ENCODE results near the gene PEX3. TPM values are rescaled to one million over a fixed set of nuclear protein-coding genes. Genes with fewer than 3 reads are reported as not detected.

The PEX3 gene
- total and polyA plus RNA-seq, 2 donors (not counting 1 experiment from before 2014, with no cell fraction given), result 9.3 to 23.2 TPM

DNA sequence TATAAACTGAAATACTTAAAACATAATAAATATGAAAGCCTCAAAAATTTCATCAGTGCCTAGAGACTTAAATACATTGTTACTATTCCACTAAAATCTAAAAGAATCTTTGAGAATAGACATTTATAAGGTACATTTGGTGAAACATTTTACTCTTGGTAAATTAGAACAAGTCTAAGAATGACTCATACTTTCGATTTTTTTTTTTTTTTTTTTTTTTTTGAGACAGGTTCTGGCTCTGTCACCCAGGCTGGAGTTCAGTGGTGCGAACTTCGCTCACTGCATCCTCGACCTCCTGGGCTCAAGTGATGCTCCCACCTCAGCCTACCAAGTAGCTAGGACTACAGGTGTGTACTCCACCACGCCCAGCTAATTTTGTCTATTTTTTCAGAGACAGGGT lies 54.5 kb downstream of the PEX3 start:
- no peak overlapping the region for H3K27ac Mint-ChIP-seq
- POLR2A ChIA-PET, result no interaction called here
- H3K4me2 ChIP-seq (replicated peaks; ENCODE audit: low read depth, low read length, poor library complexity, severe bottlenecking), result no peak overlapping the region

DNA sequence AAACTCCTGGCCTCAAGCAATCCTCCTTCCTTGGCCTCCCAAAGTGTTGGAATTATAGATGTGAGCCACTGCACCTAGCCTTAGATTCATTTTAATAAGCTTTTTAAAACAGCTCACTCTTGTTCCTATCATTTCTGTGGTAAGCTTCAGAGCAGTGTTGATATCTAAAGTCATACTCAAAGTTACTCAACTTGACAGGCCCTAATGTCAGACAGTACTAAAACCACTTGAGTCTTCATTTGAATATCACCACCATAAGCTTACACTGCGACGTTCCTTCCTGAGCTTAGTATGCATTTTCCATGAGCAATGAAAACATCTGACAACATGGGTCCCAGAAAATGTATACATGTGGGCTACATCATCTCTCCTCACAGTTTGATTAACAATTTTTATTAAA lies 54.9 kb downstream of the PEX3 start:
- Histone ChIP-seq H3K79me2 (ENCODE audit: control insufficient read depth, insufficient read depth, low read length) (peaks cover under 1% of the 10 kb centered on the region), H3K9ac (ENCODE audit: low read length) (no peak overlapping the region), H4K20me1 (ENCODE audit: control insufficient read depth, insufficient read depth, low read length, poor library complexity, severe bottlenecking) (no peaks in the 10 kb centered on the region), H3K27me3 (replicated peaks in 1 of 4; ENCODE audit: control extremely low read depth in 1 of 4, control insufficient read depth in 3 of 4, insufficient read depth in 4 of 4, low read length in 3 of 4) (no peaks in the 10 kb centered on the region), H3K36me3 (replicated peaks in 1 of 2; ENCODE audit: control extremely low read depth in 1 of 2, control insufficient read depth in 1 of 2, extremely low read depth in 1 of 2, insufficient read depth in 2 of 2, low read length in 1 of 2) (peaks cover 0 to 7% of the 10 kb centered on the region in 2 experiments), H2AFZ (ENCODE audit: insufficient read depth, low read depth, low read length, poor library complexity, severe bottlenecking) (no peak overlapping the region), H3K9me3 (ENCODE audit: control extremely low read depth in 1 of 3, control insufficient read depth in 2 of 3, insufficient read depth in 1 of 3, low read length in 2 of 3) (no peaks in the 10 kb centered on the region), H3K27ac (ENCODE audit: low read length in 2 of 2) (no peak overlapping the region), H3K4me2 (replicated peaks; ENCODE audit: low read depth, low read length, poor library complexity, severe bottlenecking) (no peak overlapping the region), H3K4me1 (ENCODE audit: control insufficient read depth in 2 of 2, insufficient read depth in 2 of 2, low read length in 2 of 2) (peaks cover 10 to 13% of the 10 kb centered on the region in 2 donors), H3K4me3 (ENCODE audit: control extremely low read depth in 1 of 5, extremely low read depth in 1 of 5, insufficient read depth in 1 of 5, low read depth in 2 of 5, low read length in 4 of 5) (no peak overlapping the region)
- ATAC-seq (ENCODE audit: low read depth) (no peak), DNase-seq (no peak)
- POLR2A ChIA-PET, result no interaction called here
- 57% methylated on average over 2 of the region's 2 CpGs for WGBS (ENCODE audit: insufficient coverage)
- no peak for TF ChIP-seq EZH2 (IDR thresholded peaks at IDR 0.05; ENCODE audit: borderline replicate concordance, insufficient read depth, low read depth, low read length, poor library complexity, severe bottlenecking)
- TF ChIP-seq, protein P1, sequence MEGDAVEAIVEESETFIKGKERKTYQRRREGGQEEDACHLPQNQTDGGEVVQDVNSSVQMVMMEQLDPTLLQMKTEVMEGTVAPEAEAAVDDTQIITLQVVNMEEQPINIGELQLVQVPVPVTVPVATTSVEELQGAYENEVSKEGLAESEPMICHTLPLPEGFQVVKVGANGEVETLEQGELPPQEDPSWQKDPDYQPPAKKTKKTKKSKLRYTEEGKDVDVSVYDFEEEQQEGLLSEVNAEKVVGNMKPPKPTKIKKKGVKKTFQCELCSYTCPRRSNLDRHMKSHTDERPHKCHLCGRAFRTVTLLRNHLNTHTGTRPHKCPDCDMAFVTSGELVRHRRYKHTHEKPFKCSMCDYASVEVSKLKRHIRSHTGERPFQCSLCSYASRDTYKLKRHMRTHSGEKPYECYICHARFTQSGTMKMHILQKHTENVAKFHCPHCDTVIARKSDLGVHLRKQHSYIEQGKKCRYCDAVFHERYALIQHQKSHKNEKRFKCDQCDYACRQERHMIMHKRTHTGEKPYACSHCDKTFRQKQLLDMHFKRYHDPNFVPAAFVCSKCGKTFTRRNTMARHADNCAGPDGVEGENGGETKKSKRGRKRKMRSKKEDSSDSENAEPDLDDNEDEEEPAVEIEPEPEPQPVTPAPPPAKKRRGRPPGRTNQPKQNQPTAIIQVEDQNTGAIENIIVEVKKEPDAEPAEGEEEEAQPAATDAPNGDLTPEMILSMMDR (IDR thresholded peaks at IDR 0.05), result no peak
- Mint-ChIP-seq H3K4me3 (no peak overlapping the region), H3K4me1 (peaks cover 14% of the 10 kb centered on the region), H3K27me3 (no peaks in the 10 kb centered on the region), H3K27ac (no peak overlapping the region), H3K9me3 (ENCODE audit: insufficient read depth) (no peaks in the 10 kb centered on the region)
- intact Hi-C loops (cut with micrococcal nuclease), result no loop called here
- CTCF ChIA-PET, result no interaction called here

More for the DNA sequence above, 54.5 kb downstream of the PEX3 start:
- ATAC-seq (ENCODE audit: low read depth) (no peak), DNase-seq (no peak)
- Histone ChIP-seq H2AFZ (ENCODE audit: insufficient read depth, low read depth, low read length, poor library complexity, severe bottlenecking) (no peak overlapping the region), H3K9ac (ENCODE audit: low read length) (no peak overlapping the region), H4K20me1 (ENCODE audit: control insufficient read depth, insufficient read depth, low read length, poor library complexity, severe bottlenecking) (no peaks in the 10 kb centered on the region), H3K4me1 (ENCODE audit: control insufficient read depth in 2 of 2, insufficient read depth in 2 of 2, low read length in 2 of 2) (peaks cover 10 to 13% of the 10 kb centered on the region in 2 donors), H3K27me3 (replicated peaks in 1 of 4; ENCODE audit: control extremely low read depth in 1 of 4, control insufficient read depth in 3 of 4, insufficient read depth in 4 of 4, low read length in 3 of 4) (no peaks in the 10 kb centered on the region), H3K27ac (ENCODE audit: low read length in 2 of 2) (no peak overlapping the region), H3K36me3 (replicated peaks in 1 of 2; ENCODE audit: control extremely low read depth in 1 of 2, control insufficient read depth in 1 of 2, extremely low read depth in 1 of 2, insufficient read depth in 2 of 2, low read length in 1 of 2) (peaks cover 3 to 7% of the 10 kb centered on the region in 2 experiments), H3K4me3 (ENCODE audit: control extremely low read depth in 1 of 5, extremely low read depth in 1 of 5, insufficient read depth in 1 of 5, low read depth in 2 of 5, low read length in 4 of 5) (no peak overlapping the region), H3K9me3 (ENCODE audit: control extremely low read depth in 1 of 3, control insufficient read depth in 2 of 3, insufficient read depth in 1 of 3, low read length in 2 of 3) (no peaks in the 10 kb centered on the region), H3K79me2 (ENCODE audit: control insufficient read depth, insufficient read depth, low read length) (no peaks in the 10 kb centered on the region)
- CTCF ChIA-PET, result no interaction called here
- intact Hi-C loops (cut with micrococcal nuclease), result no loop called here
- peaks cover 13% of the 10 kb centered on the region for H3K4me1 Mint-ChIP-seq
- TF ChIP-seq, protein P1 (IDR thresholded peaks at IDR 0.05), result no peak
- no peak for TF ChIP-seq EZH2 (IDR thresholded peaks at IDR 0.05; ENCODE audit: borderline replicate concordance, insufficient read depth, low read depth, low read length, poor library complexity, severe bottlenecking)
- 88% methylated on average over 3 of the region's 5 CpGs for WGBS (ENCODE audit: insufficient coverage)
- H3K27me3 Mint-ChIP-seq, result no peaks in the 10 kb centered on the region
- no peak overlapping the region for H3K4me3 Mint-ChIP-seq
- H3K9me3 Mint-ChIP-seq (ENCODE audit: insufficient read depth), result no peaks in the 10 kb centered on the region
